ENCODE data around the gene ELOVL7.
"Not testable (repeated sequence)": the region's sequence is repeated elsewhere in the genome, so short reads cannot be mapped to it uniquely, and the experiment has no call there.

Gene ELOVL7

GRCh38 chr5:60788863-60789513 lies 55.1 kb downstream of the ELOVL7 start:
- Histone ChIP-seq H3K27me3 (ENCODE audit: control insufficient read depth, insufficient read depth, low read length) (no peaks in the 10 kb centered on the region), H3K4me3 (ENCODE audit: low read depth, low read length) (no peak overlapping the region), H3K9me3 (ENCODE audit: control insufficient read depth, insufficient read depth, low read length) (no peaks in the 10 kb centered on the region), H3K9ac (ENCODE audit: low read depth, low read length) (no peak overlapping the region), H3K36me3 (ENCODE audit: control insufficient read depth, insufficient read depth, low read length) (no peaks in the 10 kb centered on the region), H3K4me1 (ENCODE audit: control insufficient read depth, insufficient read depth, low read length) (no peaks in the 10 kb centered on the region)

DNA sequence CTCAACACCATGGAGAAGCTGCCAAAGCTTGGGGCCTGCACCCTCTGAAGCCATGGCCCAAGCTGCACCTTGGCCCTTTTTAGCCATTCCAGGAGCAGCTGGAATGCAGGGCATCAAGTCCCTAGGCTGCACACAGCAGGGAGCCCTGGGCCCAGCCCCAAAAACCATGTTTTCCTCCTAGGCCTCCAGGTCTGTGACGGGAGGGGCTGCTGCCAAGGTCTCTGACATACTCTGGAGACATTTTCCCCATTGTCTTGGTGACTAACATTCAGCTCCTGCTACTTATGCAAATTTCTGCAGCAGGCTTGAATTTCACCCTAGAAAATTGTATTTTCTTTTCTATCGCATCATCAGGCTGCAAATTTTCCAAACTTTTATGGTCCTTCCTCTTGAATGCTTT lies 64.6 kb downstream of the ELOVL7 start:
- H3K9ac ChIP-seq (ENCODE audit: low read depth, low read length): no peak overlapping the region
- H3K36me3 ChIP-seq (ENCODE audit: control insufficient read depth, insufficient read depth, low read length): no peaks in the 10 kb centered on the region
- no peaks in the 10 kb centered on the region for H3K27me3 ChIP-seq (ENCODE audit: control insufficient read depth, insufficient read depth, low read length)
- peaks cover 6% of the 10 kb centered on the region for H3K4me1 ChIP-seq (ENCODE audit: control insufficient read depth, insufficient read depth, low read length)
- no peak overlapping the region for H3K4me3 ChIP-seq (ENCODE audit: low read depth, low read length)
- no peaks in the 10 kb centered on the region for H3K9me3 ChIP-seq (ENCODE audit: control insufficient read depth, insufficient read depth, low read length)

DNA sequence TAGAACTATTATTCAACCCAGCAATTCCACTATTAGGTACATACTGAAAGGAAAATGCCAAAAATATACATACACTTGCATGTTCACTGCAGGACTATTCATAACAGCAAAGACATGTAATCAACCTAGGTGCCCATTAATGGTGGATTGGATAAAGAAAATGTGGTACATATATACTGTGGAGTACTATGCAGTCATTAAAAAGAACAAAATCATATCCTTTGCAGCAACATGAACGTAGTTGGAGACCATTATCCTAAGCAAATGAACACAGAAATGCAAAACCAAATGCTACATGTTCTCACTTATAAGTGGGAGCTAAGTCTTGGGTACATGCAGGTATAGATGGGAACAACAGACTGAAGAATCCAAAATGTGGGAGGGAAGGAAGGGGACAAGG lies 67.7 kb downstream of the ELOVL7 start:
- H3K9ac ChIP-seq (ENCODE audit: low read depth, low read length): no peak overlapping the region
- H3K9me3 ChIP-seq (ENCODE audit: control insufficient read depth, insufficient read depth, low read length): no peaks in the 10 kb centered on the region
- H3K36me3 ChIP-seq (ENCODE audit: control insufficient read depth, insufficient read depth, low read length): no peaks in the 10 kb centered on the region
- no peaks in the 10 kb centered on the region for H3K27me3 ChIP-seq (ENCODE audit: control insufficient read depth, insufficient read depth, low read length)
- H3K4me3 ChIP-seq (ENCODE audit: low read depth, low read length): no peak overlapping the region
- peaks cover 9% of the 10 kb centered on the region for H3K4me1 ChIP-seq (ENCODE audit: control insufficient read depth, insufficient read depth, low read length)

DNA sequence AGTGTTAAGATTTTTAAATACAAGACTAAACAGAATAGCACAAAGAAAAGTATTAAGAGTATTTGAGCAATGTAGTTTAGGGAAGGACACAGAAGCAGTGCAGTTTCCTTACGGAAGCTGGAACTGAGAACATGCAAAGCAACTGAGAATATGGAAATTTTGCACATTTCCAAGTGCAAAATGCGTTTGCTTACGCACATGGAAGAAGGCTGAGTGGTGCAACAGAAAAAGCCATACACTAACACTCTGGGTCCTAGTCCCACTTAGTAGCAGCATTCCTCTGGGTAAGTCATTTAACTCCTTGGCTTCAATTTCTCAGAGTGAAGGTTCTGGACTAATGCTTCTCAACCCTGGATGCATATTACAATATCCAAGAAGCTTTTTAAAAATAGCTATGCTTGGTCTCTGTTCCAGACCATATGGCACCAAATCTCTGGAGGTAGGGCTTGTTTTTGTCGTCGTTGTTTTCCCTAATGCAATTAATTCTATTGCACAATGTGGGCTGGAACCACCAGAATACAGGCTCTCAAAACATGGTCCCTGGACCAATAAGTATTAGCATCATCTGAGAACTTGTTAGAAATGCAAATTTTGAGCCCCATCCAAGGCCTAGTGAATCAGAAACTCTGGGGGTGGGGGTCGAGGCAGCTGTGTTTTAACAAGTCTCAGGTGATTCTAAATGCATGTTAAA lies 78.9 kb downstream of the ELOVL7 start:
- Histone ChIP-seq H3K9ac (ENCODE audit: low read depth, low read length) (no peak overlapping the region), H3K27me3 (ENCODE audit: control insufficient read depth, insufficient read depth, low read length) (no peaks in the 10 kb centered on the region), H3K36me3 (ENCODE audit: control insufficient read depth, insufficient read depth, low read length) (no peaks in the 10 kb centered on the region), H3K4me1 (ENCODE audit: control insufficient read depth, insufficient read depth, low read length) (peaks cover 4% of the 10 kb centered on the region), H3K9me3 (ENCODE audit: control insufficient read depth, insufficient read depth, low read length) (no peaks in the 10 kb centered on the region), H3K4me3 (ENCODE audit: low read depth, low read length) (no peak overlapping the region)

GRCh38 chr5:60763061-60763460 lies 81.0 kb downstream of the ELOVL7 start:
- Histone ChIP-seq H3K4me3 (ENCODE audit: low read depth, low read length) (no peak overlapping the region), H3K4me1 (ENCODE audit: control insufficient read depth, insufficient read depth, low read length) (peaks cover 4% of the 10 kb centered on the region), H3K36me3 (ENCODE audit: control insufficient read depth, insufficient read depth, low read length) (no peaks in the 10 kb centered on the region), H3K9me3 (ENCODE audit: control insufficient read depth, insufficient read depth, low read length) (no peaks in the 10 kb centered on the region), H3K9ac (ENCODE audit: low read depth, low read length) (no peak overlapping the region), H3K27me3 (ENCODE audit: control insufficient read depth, insufficient read depth, low read length) (no peaks in the 10 kb centered on the region)

DNA sequence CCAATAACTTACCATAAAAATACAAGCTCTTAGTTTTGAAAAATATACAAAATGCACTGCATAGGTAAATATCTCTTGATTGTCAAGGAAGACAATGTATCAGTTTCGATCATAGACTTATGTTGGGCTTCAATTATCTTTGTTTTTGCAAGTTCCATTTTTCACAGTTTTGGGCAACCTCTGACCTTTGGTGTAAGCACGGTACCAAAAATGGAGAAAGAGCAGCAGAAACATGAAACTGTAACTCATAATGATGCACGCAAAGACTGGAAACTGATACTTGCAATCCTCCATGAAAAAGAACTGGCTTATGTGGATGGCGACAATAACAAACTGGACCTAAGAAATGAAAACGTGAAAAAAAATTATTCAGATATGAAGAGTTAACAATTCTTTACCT lies 89.6 kb downstream of the ELOVL7 start:
- Histone ChIP-seq H3K4me1 (ENCODE audit: control insufficient read depth, insufficient read depth, low read length) (no peaks in the 10 kb centered on the region), H3K27me3 (ENCODE audit: control insufficient read depth, insufficient read depth, low read length) (no peaks in the 10 kb centered on the region), H3K36me3 (ENCODE audit: control insufficient read depth, insufficient read depth, low read length) (no peaks in the 10 kb centered on the region), H3K9me3 (ENCODE audit: control insufficient read depth, insufficient read depth, low read length) (no peaks in the 10 kb centered on the region), H3K9ac (ENCODE audit: low read depth, low read length) (no peak overlapping the region), H3K4me3 (ENCODE audit: low read depth, low read length) (no peak overlapping the region)

DNA sequence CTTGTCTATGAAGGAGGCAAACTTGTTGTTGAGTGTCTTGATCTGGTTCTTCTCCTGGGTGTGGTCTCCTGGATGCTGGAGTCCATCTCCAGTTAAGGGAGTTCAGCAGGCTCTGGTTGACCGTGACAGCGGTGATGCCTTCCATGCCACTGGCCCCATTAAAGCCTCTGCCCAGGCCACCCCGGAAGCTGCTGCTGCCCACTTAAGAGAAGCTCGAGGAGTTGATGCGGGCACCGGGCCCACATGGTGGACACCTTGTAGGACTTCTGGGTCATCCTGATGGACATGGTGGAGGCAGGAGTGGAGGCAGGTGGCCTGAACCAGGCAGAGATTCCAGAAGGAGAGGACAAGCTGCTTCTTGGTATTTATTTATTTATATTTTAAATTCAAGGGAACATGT lies 99.4 kb downstream of the ELOVL7 start:
- no peaks in the 10 kb centered on the region for H3K27me3 ChIP-seq (ENCODE audit: control insufficient read depth, insufficient read depth, low read length)
- no peaks in the 10 kb centered on the region for H3K4me1 ChIP-seq (ENCODE audit: control insufficient read depth, insufficient read depth, low read length)
- H3K9me3 ChIP-seq (ENCODE audit: control insufficient read depth, insufficient read depth, low read length): no peaks in the 10 kb centered on the region
- no peaks in the 10 kb centered on the region for H3K36me3 ChIP-seq (ENCODE audit: control insufficient read depth, insufficient read depth, low read length)
- no peak overlapping the region for H3K4me3 ChIP-seq (ENCODE audit: low read depth, low read length)
- H3K9ac ChIP-seq (ENCODE audit: low read depth, low read length): no peak overlapping the region

GRCh38 chr5:60743511-60744314 lies 100.4 kb downstream of the ELOVL7 start:
- no peak overlapping the region for H3K9ac ChIP-seq (ENCODE audit: low read depth, low read length)
- no peaks in the 10 kb centered on the region for H3K27me3 ChIP-seq (ENCODE audit: control insufficient read depth, insufficient read depth, low read length)
- no peaks in the 10 kb centered on the region for H3K4me1 ChIP-seq (ENCODE audit: control insufficient read depth, insufficient read depth, low read length)
- H3K36me3 ChIP-seq (ENCODE audit: control insufficient read depth, insufficient read depth, low read length): no peaks in the 10 kb centered on the region
- no peaks in the 10 kb centered on the region for H3K9me3 ChIP-seq (ENCODE audit: control insufficient read depth, insufficient read depth, low read length)
- no peak overlapping the region for H3K4me3 ChIP-seq (ENCODE audit: low read depth, low read length)

DNA sequence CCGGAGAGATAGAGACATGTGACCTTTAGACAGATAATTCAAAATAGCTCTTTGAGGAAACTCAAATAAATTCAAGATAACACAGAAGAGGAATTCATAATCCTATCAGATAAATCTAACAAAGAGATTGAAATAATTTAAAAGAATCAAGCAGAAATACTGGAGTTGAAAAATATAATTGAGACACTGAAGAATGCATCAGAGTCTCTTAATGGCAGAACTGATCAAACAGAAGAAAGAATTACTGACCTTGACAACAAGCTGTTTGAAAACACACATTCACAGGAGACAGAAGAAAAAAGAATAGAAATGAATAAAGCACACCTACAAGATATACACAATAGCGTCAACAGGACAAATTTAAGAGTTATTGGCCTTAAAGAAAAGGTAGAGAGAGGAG lies 103.7 kb downstream of the ELOVL7 start:
- Histone ChIP-seq H3K9me3 (ENCODE audit: control insufficient read depth, insufficient read depth, low read length) (no peaks in the 10 kb centered on the region), H3K27me3 (ENCODE audit: control insufficient read depth, insufficient read depth, low read length) (no peaks in the 10 kb centered on the region), H3K4me3 (ENCODE audit: low read depth, low read length) (no peak overlapping the region), H3K36me3 (ENCODE audit: control insufficient read depth, insufficient read depth, low read length) (no peaks in the 10 kb centered on the region), H3K9ac (ENCODE audit: low read depth, low read length) (no peak overlapping the region), H3K4me1 (ENCODE audit: control insufficient read depth, insufficient read depth, low read length) (peaks cover 3% of the 10 kb centered on the region)

DNA sequence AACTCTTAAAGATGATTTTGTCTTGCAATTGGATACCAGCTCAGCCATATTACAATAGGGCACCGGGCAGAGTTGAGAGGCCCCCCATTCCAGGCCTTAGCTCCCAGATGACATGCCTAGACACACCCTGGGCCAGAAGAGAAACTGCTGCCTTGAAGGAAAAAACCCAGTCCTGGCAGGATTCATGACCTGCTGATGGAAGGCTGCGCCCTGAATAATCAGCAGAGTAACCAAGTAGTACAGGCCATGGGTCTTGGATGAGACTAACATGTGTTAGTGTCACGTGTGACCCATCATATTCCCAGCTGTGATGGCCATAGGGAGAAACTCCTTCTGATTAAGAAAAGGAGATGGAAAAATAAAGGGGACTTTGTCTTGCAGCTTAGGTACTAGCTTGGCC lies 105.1 kb downstream of the ELOVL7 start:
- Histone ChIP-seq H3K4me1 (ENCODE audit: control insufficient read depth, insufficient read depth, low read length) (peaks cover 3% of the 10 kb centered on the region), H3K36me3 (ENCODE audit: control insufficient read depth, insufficient read depth, low read length) (no peaks in the 10 kb centered on the region), H3K9me3 (ENCODE audit: control insufficient read depth, insufficient read depth, low read length) (no peaks in the 10 kb centered on the region), H3K27me3 (ENCODE audit: control insufficient read depth, insufficient read depth, low read length) (no peaks in the 10 kb centered on the region), H3K4me3 (ENCODE audit: low read depth, low read length) (no peak overlapping the region), H3K9ac (ENCODE audit: low read depth, low read length) (no peak overlapping the region)

DNA sequence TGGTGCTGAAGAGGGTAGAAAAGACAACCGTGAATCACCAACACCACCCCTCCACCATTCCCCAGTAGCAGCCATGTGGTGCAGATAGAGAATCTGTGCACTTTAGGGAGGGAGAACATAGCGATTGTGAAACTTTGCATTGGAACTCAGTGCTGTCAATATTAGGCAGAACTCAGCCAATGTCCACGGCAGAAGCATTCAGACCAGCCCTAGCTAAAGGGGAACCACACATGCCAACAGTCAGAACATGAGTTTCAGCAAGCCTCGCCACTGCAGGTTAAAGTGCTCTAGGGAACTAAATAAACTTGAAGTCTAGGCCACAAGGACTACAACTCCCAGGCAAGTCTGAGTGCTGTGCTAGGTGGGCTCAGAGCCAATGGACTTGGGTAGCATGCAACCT lies 105.6 kb downstream of the ELOVL7 start:
- Histone ChIP-seq H3K36me3 (ENCODE audit: control insufficient read depth, insufficient read depth, low read length) (no peaks in the 10 kb centered on the region), H3K4me1 (ENCODE audit: control insufficient read depth, insufficient read depth, low read length) (peaks cover 3% of the 10 kb centered on the region), H3K9me3 (ENCODE audit: control insufficient read depth, insufficient read depth, low read length) (no peaks in the 10 kb centered on the region)

GRCh38 chr5:60730858-60731257 lies 113.2 kb downstream of the ELOVL7 start:
- H3K36me3 ChIP-seq (ENCODE audit: control insufficient read depth, insufficient read depth, low read length); H3K9me3 ChIP-seq (ENCODE audit: control insufficient read depth, insufficient read depth, low read length); H3K4me1 ChIP-seq (ENCODE audit: control insufficient read depth, insufficient read depth, low read length); H3K27me3 ChIP-seq (ENCODE audit: control insufficient read depth, insufficient read depth, low read length); H3K9ac ChIP-seq (ENCODE audit: low read depth, low read length); H3K4me3 ChIP-seq (ENCODE audit: low read depth, low read length): not testable (repeated sequence)

More for the DNA sequence above, 105.6 kb downstream of the ELOVL7 start:
- H3K9ac ChIP-seq (ENCODE audit: low read depth, low read length): no peak overlapping the region
- H3K4me3 ChIP-seq (ENCODE audit: low read depth, low read length): no peak overlapping the region
- H3K27me3 ChIP-seq (ENCODE audit: control insufficient read depth, insufficient read depth, low read length): no peaks in the 10 kb centered on the region
